NCI-H748 (cell line): Measurements from ENCODE around the gene DCAKD.

Source experiments
- DNase-seq: peaks from one replicate; lab custom pipeline; 2025; ENCODE audit not compliant: unreplicated experiment; lab: John Stamatoyannopoulos, UW

The DCAKD gene

GRCh38 chr17:45051060-45051719 lies at the start of gene DCAKD:
Gene DCAKD (minus strand): TSS chr17:45051632. CDS start chr17:45034885, 16,747 bp downstream.
- peak; percentile 98 for DNase-seq

GRCh38 chr17:45098869-45099616 lies 47.6 kb upstream of the DCAKD start:
- DNase-seq: peak; percentile 74

GRCh38 chr17:45098081-45098868 lies 46.8 kb upstream of the DCAKD start:
- DNase-seq: no peak

GRCh38 chr17:45096926-45097325 lies 45.5 kb upstream of the DCAKD start:
- no peak for DNase-seq

- no peak for DNase-seq
Measured at GRCh38 chr17:45096141-45096540, 44.7 kb upstream of the DCAKD start.

GRCh38 chr17:45093444-45094110 lies 42.1 kb upstream of the DCAKD start:
- no peak for DNase-seq

- no peak for DNase-seq
Measured at GRCh38 chr17:45092911-45093430, 41.5 kb upstream of the DCAKD start.

- DNase-seq: no peak
Measured at GRCh38 chr17:45091778-45092425, 40.5 kb upstream of the DCAKD start.

GRCh38 chr17:45090711-45091110 lies 39.3 kb upstream of the DCAKD start:
- no peak for DNase-seq

- no peak for DNase-seq
Measured at GRCh38 chr17:45088741-45089140, 37.3 kb upstream of the DCAKD start.

- DNase-seq: no peak
Measured at GRCh38 chr17:45087978-45088377, 36.5 kb upstream of the DCAKD start.

- DNase-seq: no peak
Measured at GRCh38 chr17:45087504-45087975, 36.1 kb upstream of the DCAKD start.

- DNase-seq: no peak
Measured at GRCh38 chr17:45086865-45087503, 35.6 kb upstream of the DCAKD start.

- DNase-seq: no peak
Measured at GRCh38 chr17:45086391-45086790, 35.0 kb upstream of the DCAKD start.

GRCh38 chr17:45081047-45081703 lies 29.7 kb upstream of the DCAKD start:
- DNase-seq: no peak

GRCh38 chr17:45077643-45078042 lies 26.2 kb upstream of the DCAKD start:
- no peak for DNase-seq

GRCh38 chr17:45073414-45074070 lies 22.1 kb upstream of the DCAKD start:
- no peak for DNase-seq

- no peak for DNase-seq
Measured at GRCh38 chr17:45070809-45071208, 19.4 kb upstream of the DCAKD start.

- no peak for DNase-seq
Measured at GRCh38 chr17:45070001-45070400, 18.6 kb upstream of the DCAKD start.
